Measurements from ENCODE around the gene MPP3. TPM values are rescaled to one million over a fixed set of nuclear protein-coding genes. Genes with fewer than 3 reads are reported as not detected.

The MPP3 gene
- total RNA-seq, 3 donors from 2014 or later (not counting 1 experiment from before 2014, with no cell fraction given): not detected

DNA sequence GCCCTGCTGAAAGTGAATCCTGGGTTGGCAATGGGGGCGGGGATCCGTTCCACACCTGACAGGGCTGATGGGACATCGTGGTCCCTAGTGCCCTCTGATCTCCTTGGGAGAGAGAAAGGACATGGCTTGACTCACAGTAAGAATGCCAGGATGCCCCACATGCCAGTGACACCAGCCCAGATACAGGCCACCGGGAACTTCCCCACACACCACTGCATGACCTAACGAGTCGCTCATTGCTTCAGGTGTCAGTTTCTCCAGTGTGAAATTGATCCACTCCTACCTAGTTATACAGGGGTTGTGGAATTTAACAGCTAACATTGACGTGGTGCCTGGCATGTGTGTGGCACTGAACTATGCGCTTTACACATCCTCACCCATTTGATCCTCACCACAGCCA is 21.6 kb upstream of the MPP3 start:
- ATAC-seq: no peak

GRCh38 chr17:43853546-43853945 is 20.6 kb upstream of the MPP3 start:
- Histone ChIP-seq H3K27me3 (ENCODE audit: control insufficient read depth, insufficient read depth, low read length) (peaks cover 2% of the 10 kb centered on the region), H3K4me3 (ENCODE audit: low read length) (no peak overlapping the region), H3K9me3 (ENCODE audit: control insufficient read depth, insufficient read depth, low read length) (peaks cover 3% of the 10 kb centered on the region), H3K36me3 (ENCODE audit: control insufficient read depth, insufficient read depth, low read length) (no peaks in the 10 kb centered on the region), H3K4me1 (ENCODE audit: control insufficient read depth, insufficient read depth, low read length) (no peaks in the 10 kb centered on the region), H3K27ac (ENCODE audit: low read length) (no peak overlapping the region)
- H3K36me3 Mint-ChIP-seq: no peaks in the 10 kb centered on the region
- peaks cover 0 to 10% of the 10 kb centered on the region in 2 donors for H3K27me3 Mint-ChIP-seq (ENCODE audit: low read depth in 2 of 2)
- H3K4me1 Mint-ChIP-seq: no peaks in the 10 kb centered on the region
- 78% methylated on average over 7 of the region's 7 CpGs for WGBS (ENCODE audit: insufficient coverage)
- H3K4me3 Mint-ChIP-seq: no peak overlapping the region
- TF ChIP-seq CTCF (IDR thresholded peaks at IDR 0.05): no peak
- intact Hi-C loops (cut with micrococcal nuclease): no loop called here
- no peaks in the 10 kb centered on the region for H3K9me3 Mint-ChIP-seq
- H3K27ac Mint-ChIP-seq: no peak overlapping the region
- no peak for ATAC-seq
- DNase-seq: no peak

More for the DNA sequence above, 21.6 kb upstream of the MPP3 start:
- Histone ChIP-seq H3K9me3 (ENCODE audit: control insufficient read depth, insufficient read depth, low read length) (peaks cover 3% of the 10 kb centered on the region), H3K4me3 (ENCODE audit: low read length) (no peak overlapping the region), H3K27me3 (ENCODE audit: control insufficient read depth, insufficient read depth, low read length) (peaks cover 2% of the 10 kb centered on the region), H3K27ac (ENCODE audit: low read length) (no peak overlapping the region), H3K4me1 (ENCODE audit: control insufficient read depth, insufficient read depth, low read length) (no peaks in the 10 kb centered on the region), H3K36me3 (ENCODE audit: control insufficient read depth, insufficient read depth, low read length) (no peaks in the 10 kb centered on the region)
- no peak overlapping the region for H3K27ac Mint-ChIP-seq
- H3K4me1 Mint-ChIP-seq: no peaks in the 10 kb centered on the region
- DNase-seq: no peak
- no peaks in the 10 kb centered on the region for H3K9me3 Mint-ChIP-seq
- no peak for TF ChIP-seq CTCF (IDR thresholded peaks at IDR 0.05)
- intact Hi-C loops (cut with micrococcal nuclease): no loop called here
- H3K36me3 Mint-ChIP-seq: no peaks in the 10 kb centered on the region
- 84% methylated on average over 4 of the region's 8 CpGs for WGBS (ENCODE audit: insufficient coverage)
- H3K27me3 Mint-ChIP-seq (ENCODE audit: low read depth in 2 of 2): peaks cover 0 to 9% of the 10 kb centered on the region in 2 donors
- H3K4me3 Mint-ChIP-seq: no peak overlapping the region

- Mint-ChIP-seq H3K4me1 (no peaks in the 10 kb centered on the region), H3K36me3 (no peaks in the 10 kb centered on the region), H3K4me3 (no peak overlapping the region), H3K9me3 (no peaks in the 10 kb centered on the region), H3K27ac (no peak overlapping the region), H3K27me3 (ENCODE audit: low read depth in 2 of 2) (peaks cover 0 to 14% of the 10 kb centered on the region in 2 donors)
- peaks cover 3% of the 10 kb centered on the region for H3K9me3 ChIP-seq (ENCODE audit: control insufficient read depth, insufficient read depth, low read length)
- no peak for DNase-seq
- intact Hi-C loops (cut with micrococcal nuclease): no loop called here
- H3K36me3 ChIP-seq (ENCODE audit: control insufficient read depth, insufficient read depth, low read length): no peaks in the 10 kb centered on the region
- no peaks in the 10 kb centered on the region for H3K27me3 ChIP-seq (ENCODE audit: control insufficient read depth, insufficient read depth, low read length)
- H3K4me1 ChIP-seq (ENCODE audit: control insufficient read depth, insufficient read depth, low read length): no peaks in the 10 kb centered on the region
- 89% methylated on average over 8 of the region's 8 CpGs for WGBS (ENCODE audit: insufficient coverage)
- H3K27ac ChIP-seq (ENCODE audit: low read length): no peak overlapping the region
- no peak overlapping the region for H3K4me3 ChIP-seq (ENCODE audit: low read length)
- no peak for ATAC-seq
- TF ChIP-seq CTCF (IDR thresholded peaks at IDR 0.05): no peak
These were observed 19.6 kb upstream of the MPP3 start for GRCh38 chr17:43852571-43852970.

GRCh38 chr17:43849116-43849515 is 16.2 kb upstream of the MPP3 start:
- no peak overlapping the region for H3K4me3 Mint-ChIP-seq
- DNase-seq (no peak), ATAC-seq (no peak)
- H3K27me3 ChIP-seq (ENCODE audit: control insufficient read depth, insufficient read depth, low read length): no peaks in the 10 kb centered on the region
- H3K9me3 Mint-ChIP-seq: no peaks in the 10 kb centered on the region
- peaks cover 6 to 16% of the 10 kb centered on the region in 2 donors for H3K27me3 Mint-ChIP-seq (ENCODE audit: low read depth in 2 of 2)
- H3K4me3 ChIP-seq (ENCODE audit: low read length): no peak overlapping the region
- no peaks in the 10 kb centered on the region for H3K4me1 ChIP-seq (ENCODE audit: control insufficient read depth, insufficient read depth, low read length)
- H3K27ac ChIP-seq (ENCODE audit: low read length): no peak overlapping the region
- intact Hi-C loops (cut with micrococcal nuclease): no loop called here
- no peaks in the 10 kb centered on the region for H3K36me3 Mint-ChIP-seq
- H3K4me1 Mint-ChIP-seq: peaks cover 0 to 7% of the 10 kb centered on the region in 2 donors
- H3K36me3 ChIP-seq (ENCODE audit: control insufficient read depth, insufficient read depth, low read length): no peaks in the 10 kb centered on the region
- no peaks in the 10 kb centered on the region for H3K9me3 ChIP-seq (ENCODE audit: control insufficient read depth, insufficient read depth, low read length)
- WGBS (ENCODE audit: insufficient coverage): 85% methylated on average over 8 of the region's 8 CpGs
- no peak for TF ChIP-seq CTCF (IDR thresholded peaks at IDR 0.05)
- H3K27ac Mint-ChIP-seq: no peak overlapping the region
